Urinary bladder (tissue), 4 donors: ENCODE measurements around the gene MRPL27. TPM values are rescaled to one million over a fixed set of nuclear protein-coding genes. Genes with fewer than 3 reads are reported as not detected.

Experiments used
- DNase-seq: peaks from one replicate; pipeline ENCODE4 v3.0.0-alpha.2; 2015; ENCODE audit errors: extremely low spot score
- H3K27ac ChIP-seq: one replicate; pipeline ENCODE4 v1.5.1; 2013; ENCODE audit warnings: low read depth, mild to moderate bottlenecking, moderate library complexity
- H3K36me3 ChIP-seq: one replicate; pipeline ENCODE4 v1.6.1; 2013; ENCODE audit warnings: mild to moderate bottlenecking, moderate library complexity; ENCODE audit not compliant: insufficient read depth
- H3K4me1 ChIP-seq: one replicate; pipeline ENCODE4 v1.6.1; 2013; ENCODE audit warnings: mild to moderate bottlenecking, moderate library complexity; ENCODE audit not compliant: insufficient read depth
- H3K4me3 ChIP-seq: one replicate; pipeline ENCODE4 v1.5.1; 2013; ENCODE audit warnings: low read depth, low read length
- WGBS: extraction: QIAGEN DNeasy Blood & Tissue Kit; methylation state at CpG from one replicate; pipeline ENCODE4 v1.1.7; 2013; 5-methylcytosine and 5-hydroxymethylcytosine counted together
- polyA plus RNA-seq: library from polyadenylated mRNA; stranded (reverse); fragments of 200-250 nt; gene quantifications from one replicate; pipeline ENCODE4 v1.2.3, GENCODE V29; 2013
- total RNA-seq: library from RNA; depleted of rRNA; stranded (reverse); fragments of >200 nt; gene quantifications from one replicate; pipeline ENCODE4 v1.2.3, GENCODE V29; 2014
- donor health status: healthy with polysubstance abuse.
- donor health status: healthy.

The MRPL27 gene
- total and polyA plus RNA-seq, 2 donors: 38.6 to 99.6 TPM

DNA sequence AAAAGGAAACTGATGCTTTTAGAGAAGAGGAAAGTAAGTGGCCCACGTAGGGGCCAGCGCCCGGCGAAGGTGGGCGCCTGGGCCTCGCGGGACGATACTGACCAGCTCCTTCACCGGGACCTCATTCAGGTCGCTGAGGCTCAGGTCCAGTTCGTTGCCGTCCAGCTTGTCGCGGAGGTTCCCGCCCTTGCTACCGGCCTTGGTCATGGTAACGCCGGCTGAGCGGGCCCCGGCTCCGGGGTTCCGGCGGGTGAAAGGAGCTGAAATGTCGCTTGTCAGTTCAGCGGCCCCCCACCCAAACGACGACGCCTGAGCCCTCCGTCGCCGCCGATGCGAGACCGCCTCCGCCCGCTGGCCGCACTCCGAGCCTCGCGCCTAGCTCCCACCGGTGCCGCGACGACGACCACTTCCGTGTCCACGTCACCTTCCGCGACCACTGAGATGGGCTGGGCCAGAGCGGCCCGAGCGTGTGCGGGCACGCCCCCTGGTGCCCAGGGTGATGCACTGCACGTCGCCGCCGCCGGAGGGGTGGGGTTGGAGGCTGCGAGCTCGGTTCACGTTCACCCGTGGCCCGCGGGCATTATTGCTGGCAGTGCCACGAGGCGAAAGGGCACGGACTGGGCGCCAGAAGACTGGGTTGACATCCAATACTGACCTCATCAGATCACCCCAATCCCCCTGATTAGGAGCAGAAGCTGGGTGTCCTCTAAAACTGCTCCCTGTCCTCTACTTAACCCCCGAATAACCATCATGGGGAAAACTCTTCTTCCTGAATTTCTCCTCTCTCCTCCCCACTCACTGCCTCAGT lies 24.3 kb upstream of the MRPL27 start, which contains the start of gene LRRC59:
Gene LRRC59 (minus strand): TSS at position 413 of the 808 bp plus-strand sequence. CDS start 206 bp downstream, at position 207.
- under 1% methylated on average over 70 of the region's 70 CpGs for WGBS
- Histone ChIP-seq H3K4me3 (peak within 1 kb of the TSS; percentile 81), H3K36me3 (peaks cover 7% of the 10 kb centered on the region), H3K4me1 (no peaks in the 10 kb centered on the region), H3K27ac (peak within 1 kb of the TSS; percentile 59)
- DNase-seq: no peak

DNA sequence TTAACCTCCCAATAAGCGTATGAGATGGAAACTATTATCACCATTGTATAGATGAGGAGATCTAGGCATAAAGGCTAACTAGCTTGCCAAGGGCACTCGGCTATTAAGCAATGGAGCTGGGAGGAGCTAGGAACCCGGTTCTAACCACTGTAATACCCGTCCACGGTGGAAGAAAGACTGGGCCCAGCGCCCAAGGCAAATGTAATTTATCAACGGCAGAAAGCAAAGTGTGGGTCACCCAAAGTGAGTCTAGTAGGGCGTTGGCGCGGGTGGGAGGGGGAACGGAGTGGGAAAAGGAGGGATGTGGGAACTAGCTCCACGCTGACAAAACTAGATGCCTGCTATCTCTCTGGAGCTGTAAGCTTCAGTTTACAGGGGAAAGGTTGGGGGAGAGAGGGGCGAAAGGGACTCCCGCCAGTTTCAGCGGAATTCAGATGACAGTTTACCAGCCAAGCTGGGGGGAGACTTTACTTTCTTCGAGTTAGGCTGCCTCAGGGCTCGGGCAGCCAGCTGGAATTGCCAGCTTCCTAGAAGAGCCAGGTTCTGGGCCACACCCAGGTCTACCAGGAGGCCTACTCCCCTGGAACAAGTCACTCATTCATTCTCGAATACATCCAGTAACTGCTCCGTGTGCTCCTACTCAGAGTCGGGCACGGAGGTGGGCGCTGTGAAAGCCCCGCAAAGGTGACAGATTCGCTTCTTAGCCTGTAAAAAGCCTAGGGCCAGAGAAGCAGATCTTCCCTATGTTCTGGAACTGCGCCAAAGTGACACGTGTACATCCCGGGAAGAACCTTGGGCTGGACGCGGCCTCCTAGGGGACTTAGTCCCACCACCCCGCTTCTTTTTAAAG lies 23.5 kb upstream of the MRPL27 start:
- Histone ChIP-seq H3K27ac (no peak overlapping the region), H3K36me3 (peaks cover 7% of the 10 kb centered on the region)
- WGBS: 3% methylated on average over 30 of the region's 30 CpGs

DNA sequence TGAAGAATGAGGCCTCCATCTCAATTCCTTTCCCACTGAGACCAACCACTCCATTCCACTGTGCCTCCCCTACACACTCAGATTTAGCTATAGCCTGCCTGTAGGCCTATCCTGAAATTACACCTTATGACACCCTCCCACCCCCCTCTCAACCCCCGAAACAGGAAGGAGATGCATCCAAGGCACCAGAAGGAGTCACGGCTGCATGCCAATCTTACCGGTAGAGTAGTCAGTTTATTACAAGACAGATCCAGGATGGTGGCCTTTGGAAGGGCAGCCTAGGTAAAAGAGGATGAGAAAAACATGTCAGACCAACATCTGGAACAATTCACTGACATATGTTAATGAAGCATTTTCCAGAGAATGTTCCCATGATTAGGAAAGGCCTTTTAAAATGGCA lies 21.7 kb upstream of the MRPL27 start:
- Histone ChIP-seq H3K27ac (no peak overlapping the region), H3K4me3 (no peak overlapping the region), H3K4me1 (no peaks in the 10 kb centered on the region), H3K36me3 (peaks cover 7% of the 10 kb centered on the region)
- 16% methylated on average over 3 of the region's 3 CpGs for WGBS
- DNase-seq: no peak

More for the DNA sequence above, 23.5 kb upstream of the MRPL27 start:
- no peaks in the 10 kb centered on the region for H3K4me1 ChIP-seq
- peak overlapping the region; percentile 81 for H3K4me3 ChIP-seq
- DNase-seq: no peak

DNA sequence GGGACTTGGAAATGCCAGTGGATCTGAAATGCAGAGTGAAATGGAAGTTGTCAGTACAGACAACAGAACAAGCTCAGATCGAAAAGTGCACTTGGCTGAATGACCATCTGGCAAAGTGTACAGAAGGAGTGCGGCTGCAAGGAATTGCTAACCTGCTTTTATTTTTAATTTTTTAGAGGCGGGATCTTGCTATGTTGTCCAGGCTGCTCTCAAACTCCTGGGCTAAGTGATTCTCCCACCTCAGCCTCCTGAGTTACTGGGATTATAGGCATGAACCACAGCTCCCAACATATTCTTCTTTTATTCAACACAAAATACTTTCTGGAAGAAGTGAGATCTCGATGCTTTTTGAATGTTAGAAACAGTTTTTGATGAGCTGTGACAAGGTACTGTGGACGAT lies 20.7 kb upstream of the MRPL27 start:
- Histone ChIP-seq H3K27ac (no peak overlapping the region), H3K36me3 (peaks cover 7% of the 10 kb centered on the region), H3K4me1 (no peaks in the 10 kb centered on the region), H3K4me3 (no peak overlapping the region)
- WGBS: 94% methylated on average over 5 of the region's 5 CpGs
- DNase-seq: no peak

DNA sequence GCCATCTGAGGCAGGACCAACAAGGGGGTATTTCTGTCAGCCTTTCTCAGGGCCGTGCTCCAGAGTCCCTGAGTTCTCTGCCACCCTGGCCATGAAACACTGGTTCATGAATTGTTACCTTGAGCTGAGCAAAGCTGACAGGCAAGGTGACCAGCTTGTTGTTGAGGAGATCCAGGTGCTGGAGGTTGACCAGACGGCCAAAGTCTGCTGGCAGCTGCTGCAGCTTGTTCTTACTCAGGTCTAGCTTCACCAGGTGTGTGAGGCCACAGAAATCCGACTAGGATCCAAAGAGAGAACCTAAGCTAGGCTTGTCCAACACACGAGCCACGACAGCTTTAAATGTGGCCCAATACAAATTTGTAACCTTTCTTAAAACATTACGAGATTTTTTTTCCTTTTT lies 19.6 kb upstream of the MRPL27 start:
- Histone ChIP-seq H3K36me3 (peaks cover 7% of the 10 kb centered on the region), H3K4me3 (no peak overlapping the region), H3K27ac (no peak overlapping the region), H3K4me1 (no peaks in the 10 kb centered on the region)
- no peak for DNase-seq
- WGBS: 89% methylated on average over 6 of the region's 6 CpGs

DNA sequence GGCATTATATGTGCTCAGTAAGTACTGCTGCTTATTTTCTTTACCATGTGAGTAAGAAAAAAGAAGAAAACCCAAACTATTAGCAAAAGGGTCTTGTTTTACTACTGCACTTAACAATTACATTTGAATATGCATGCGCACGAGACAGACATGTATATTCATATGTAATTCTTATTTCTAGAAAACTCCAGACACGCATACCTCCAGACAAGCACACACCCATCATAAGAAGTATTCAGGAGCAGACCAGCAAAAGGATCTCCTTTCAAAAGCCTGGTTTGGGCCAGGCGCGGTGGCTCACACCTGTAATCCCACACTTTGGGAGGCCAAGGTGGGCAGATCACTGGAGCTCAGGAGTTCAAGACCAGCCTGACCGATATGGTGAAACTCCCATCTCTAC lies 16.6 kb upstream of the MRPL27 start:
- H3K27ac ChIP-seq: no peak overlapping the region
- no peak overlapping the region for H3K4me3 ChIP-seq
- WGBS: 97% methylated on average over 6 of the region's 6 CpGs
- no peaks in the 10 kb centered on the region for H3K4me1 ChIP-seq
- no peak for DNase-seq
- peaks cover 12% of the 10 kb centered on the region for H3K36me3 ChIP-seq

DNA sequence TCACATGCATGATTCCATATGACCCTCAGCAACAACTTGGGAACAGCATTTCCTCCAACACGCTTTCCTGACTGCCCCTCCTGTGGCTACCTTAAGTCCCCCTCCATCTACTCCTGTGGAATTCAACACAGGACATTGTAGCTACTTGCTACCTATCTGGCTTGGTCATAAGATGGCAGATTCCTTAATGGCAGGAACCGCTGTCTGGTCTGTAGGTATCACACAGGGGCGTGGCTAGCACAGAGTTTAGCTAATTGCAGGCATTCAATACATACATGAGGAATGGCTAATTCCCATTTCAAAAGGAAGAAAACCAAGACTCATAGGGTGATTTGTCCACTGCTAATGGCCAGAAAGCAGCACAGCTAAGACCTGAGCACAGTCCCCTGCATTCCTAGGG lies 15.7 kb upstream of the MRPL27 start:
- H3K27ac ChIP-seq: no peak overlapping the region
- DNase-seq: no peak
- no peaks in the 10 kb centered on the region for H3K4me1 ChIP-seq
- H3K36me3 ChIP-seq: peaks cover 8% of the 10 kb centered on the region
- 96% methylated on average over 3 of the region's 3 CpGs for WGBS
- H3K4me3 ChIP-seq: no peak overlapping the region

DNA sequence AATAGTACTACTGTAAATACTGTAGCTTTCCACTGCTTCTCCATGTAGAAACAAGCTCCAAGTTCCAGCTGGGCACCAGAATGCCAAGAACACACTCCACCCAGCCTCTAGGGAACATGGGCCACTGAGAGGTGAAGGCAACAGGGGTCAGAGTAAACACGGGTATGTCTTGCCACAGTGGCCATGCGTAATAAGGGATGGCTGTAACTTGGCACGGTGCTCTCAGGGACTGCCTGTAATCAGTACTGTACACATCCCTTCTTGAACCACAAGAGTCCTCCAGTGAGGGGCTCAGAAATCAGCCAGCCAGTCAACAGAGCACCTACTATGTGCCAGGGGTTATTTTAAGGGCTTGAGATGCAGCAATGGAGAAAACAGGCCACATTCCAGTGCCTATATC lies 13.5 kb upstream of the MRPL27 start:
- Histone ChIP-seq H3K4me3 (no peak overlapping the region), H3K36me3 (peaks cover 11% of the 10 kb centered on the region), H3K27ac (no peak overlapping the region), H3K4me1 (no peaks in the 10 kb centered on the region)
- no peak for DNase-seq
- WGBS: 76% methylated on average over 3 of the region's 3 CpGs

DNA sequence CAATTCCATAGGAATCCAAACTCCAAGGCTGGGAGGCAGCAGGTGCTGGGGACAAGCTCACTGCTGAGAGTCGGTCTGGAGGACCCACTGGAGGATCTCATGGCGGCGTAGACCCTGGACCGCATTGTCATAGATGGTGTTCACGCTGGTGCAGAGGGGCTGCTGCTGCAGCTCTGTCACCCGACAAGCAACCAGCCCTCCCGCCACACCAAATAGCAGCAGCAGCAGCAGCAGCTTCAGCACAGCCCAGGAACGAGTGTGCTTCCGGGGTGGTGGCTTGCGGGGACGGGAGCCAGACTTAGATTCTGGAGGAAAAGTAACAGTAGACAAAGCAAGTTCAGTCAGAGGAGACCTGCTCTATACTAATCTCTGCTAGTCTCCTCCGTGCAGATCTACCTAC lies 9.9 kb upstream of the MRPL27 start:
- Histone ChIP-seq H3K4me3 (no peak overlapping the region), H3K36me3 (peaks cover 11% of the 10 kb centered on the region), H3K4me1 (no peaks in the 10 kb centered on the region), H3K27ac (no peak overlapping the region)
- WGBS: 90% methylated on average over 12 of the region's 12 CpGs
- no peak for DNase-seq

DNA sequence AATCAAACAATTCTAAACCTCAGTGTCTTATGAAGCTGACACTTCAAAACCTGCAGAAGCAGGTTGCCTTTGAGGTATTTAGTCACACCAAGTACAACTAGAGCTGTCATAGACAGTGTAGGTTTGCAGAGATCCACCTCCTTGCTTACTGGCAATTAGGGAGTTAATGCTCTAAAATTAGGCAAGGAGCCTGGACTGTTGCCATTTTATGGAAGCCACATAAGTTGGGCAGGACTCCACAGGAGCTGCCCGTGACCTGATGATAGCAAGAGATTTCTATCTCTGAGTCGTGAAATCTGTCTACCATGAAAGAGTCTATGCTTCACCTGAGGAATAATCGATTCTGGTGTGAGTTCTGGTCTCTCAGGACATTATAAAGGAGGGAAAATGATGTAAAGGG lies 8.9 kb upstream of the MRPL27 start:
- Histone ChIP-seq H3K4me1 (no peaks in the 10 kb centered on the region), H3K36me3 (peaks cover 11% of the 10 kb centered on the region)
- WGBS: 40% methylated on average over 3 of the region's 3 CpGs

DNA sequence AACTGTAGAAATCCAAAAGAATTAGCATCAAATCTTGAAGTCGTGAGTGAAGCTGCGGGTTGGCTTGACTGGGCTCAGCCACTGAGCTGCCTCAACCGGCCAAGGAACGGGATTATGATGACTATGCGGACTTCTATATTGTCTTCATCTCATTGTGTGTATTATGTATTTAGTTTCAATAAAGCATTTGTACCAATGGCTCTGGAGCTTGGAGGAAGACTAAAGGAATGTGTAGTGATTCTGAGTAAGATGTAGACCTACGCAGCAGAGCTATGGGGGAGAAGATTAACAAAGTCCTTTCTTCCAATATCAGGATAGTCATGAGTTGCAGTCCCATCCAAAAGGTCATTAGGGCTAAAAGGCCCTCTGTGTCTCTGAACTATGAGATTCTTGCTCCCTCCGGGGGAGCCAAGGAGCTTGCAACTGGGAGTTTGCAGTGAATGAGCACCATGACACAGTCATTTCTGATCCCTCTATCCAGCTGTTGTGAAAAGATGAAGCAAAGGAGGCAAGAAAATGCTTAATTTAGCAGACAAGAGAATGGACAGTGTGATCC lies 8.4 kb upstream of the MRPL27 start:
- Histone ChIP-seq H3K27ac (no peak overlapping the region), H3K4me3 (no peak overlapping the region), H3K4me1 (no peaks in the 10 kb centered on the region), H3K36me3 (peaks cover 11% of the 10 kb centered on the region)
- 87% methylated on average over 7 of the region's 7 CpGs for WGBS
- no peak for DNase-seq

More for the DNA sequence above, 8.9 kb upstream of the MRPL27 start:
- Histone ChIP-seq H3K4me3 (no peak overlapping the region), H3K27ac (no peak overlapping the region)
- DNase-seq: no peak

DNA sequence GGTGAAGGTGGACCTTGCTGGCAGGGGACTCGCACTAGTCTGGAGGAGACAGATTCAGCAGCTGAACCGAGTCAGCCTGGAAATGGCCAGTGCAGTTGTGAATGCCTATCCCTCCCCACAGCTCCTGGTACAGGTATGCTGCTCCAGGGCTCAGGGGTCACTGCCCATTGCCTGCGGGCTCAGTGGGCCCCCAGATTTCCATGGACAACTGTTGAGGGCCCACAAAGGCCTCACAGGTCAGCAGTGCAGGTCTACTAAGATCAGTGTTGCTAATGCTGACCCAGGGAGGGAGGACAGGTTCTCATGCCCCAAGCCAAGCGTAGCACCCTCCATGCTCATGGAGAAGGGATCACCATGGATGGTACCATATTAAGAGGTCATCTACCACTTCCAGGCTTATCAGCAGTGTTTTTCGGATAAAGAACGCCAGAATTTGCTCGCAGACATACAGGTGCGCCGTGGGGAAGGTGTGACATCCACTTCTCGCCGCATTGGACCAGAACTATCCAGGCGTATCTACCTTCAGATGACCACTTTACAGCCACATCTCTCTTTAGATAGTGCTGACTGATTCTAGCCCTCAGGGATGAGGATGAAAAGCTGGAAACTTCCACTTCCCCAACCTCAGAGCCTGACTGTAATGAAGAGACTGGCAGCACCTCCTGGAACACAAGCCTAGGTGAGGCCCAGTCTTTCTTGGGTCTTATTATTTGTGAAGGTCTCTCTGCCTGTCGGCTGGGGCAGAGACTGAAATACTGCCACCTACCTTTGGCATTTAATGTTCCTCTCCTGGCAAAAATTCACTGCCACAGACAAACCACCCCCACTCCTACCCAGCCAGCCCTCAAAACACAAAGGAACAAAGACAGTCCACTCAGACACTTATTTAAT lies 7.6 kb upstream of the MRPL27 start:
- Histone ChIP-seq H3K4me3 (no peak overlapping the region), H3K27ac (no peak overlapping the region), H3K36me3 (peaks cover 11% of the 10 kb centered on the region), H3K4me1 (no peaks in the 10 kb centered on the region)
- DNase-seq: no peak
- WGBS: 90% methylated on average over 13 of the region's 13 CpGs
